SK-N-SH (cell line): Measurements from ENCODE around the gene EML1. TPM values are rescaled to one million over a fixed set of nuclear protein-coding genes. Genes with fewer than 3 reads are reported as not detected.

Experiments used
- CTCF ChIA-PET: fragments of 300-600, 350-600 bp; formaldehyde crosslinking; extraction: SDS; loops from one replicate; lab custom pipeline; 2021; lab: Yijun Ruan, JAX
- POLR2A ChIA-PET: fragments of 350-600 bp; sonication (Branson Sonifier 250); formaldehyde crosslinking; extraction: SDS; loops from one replicate; lab custom pipeline; 2020; ENCODE audit warnings: antibody characterized with exemption, inconsistent platforms; lab: Yijun Ruan, JAX
- DNase-seq: peaks from one replicate; pipeline ENCODE4 v3.0.0; 2012
- H2AFZ ChIP-seq: fragments of 200-600 bp; sonication (generic); 2 replicates; pipeline ENCODE4 v1.8.1; 2016; ENCODE audit warnings: antibody characterized with exemption, mild to moderate bottlenecking, low read depth
- H3F3A ChIP-seq: fragments of 200-600 bp; sonication (generic); replicated peaks from 2 replicates; pipeline ENCODE3; 2016; ENCODE audit warnings: antibody characterized with exemption, mild to moderate bottlenecking; ENCODE audit not compliant: insufficient read depth
- H3K27ac ChIP-seq, 2 experiments: fragments of 200-500 bp in 1 of 2; fragments of 200-600 bp in 1 of 2; sonication (Bioruptor generic) in 1 of 2; sonication (generic), shearing (Covaris generic) in 1 of 2; 2 replicates each; pipeline versions ENCODE4 v1.5.1 to v1.6.1; 2014 to 2016; ENCODE audit warnings: low read depth in 2 of 2, inconsistent platforms in 1 of 2, low read length in 1 of 2, mild to moderate bottlenecking in 1 of 2, mixed read lengths in 1 of 2
- H3K27me3 ChIP-seq: fragments of 200-600 bp; sonication (generic), shearing (Covaris generic); 2 replicates; pipeline ENCODE4 v1.6.1; 2016; ENCODE audit warnings: mixed run types; ENCODE audit not compliant: insufficient read depth
- H3K36me3 ChIP-seq, 2 experiments: fragments of 200-500 bp in 1 of 2; fragments of 200-600 bp in 1 of 2; sonication (Bioruptor generic) in 1 of 2; sonication (generic) in 1 of 2; replicated peaks in 1 of 2; 2 replicates each; pipeline versions ENCODE3 to v1.5.1; 2014 to 2016; ENCODE audit warnings: low read length in 1 of 2, mild to moderate bottlenecking in 1 of 2; ENCODE audit not compliant: insufficient read depth in 2 of 2, control insufficient read depth in 1 of 2
- H3K4me1 ChIP-seq, 2 experiments: fragments of 200-500 bp in 1 of 2; fragments of 200-600 bp in 1 of 2; sonication (Bioruptor generic) in 1 of 2; sonication (generic), shearing (Covaris generic) in 1 of 2; 2 replicates each; pipeline versions ENCODE4 v1.5.1 to v1.6.1; 2014 to 2016; ENCODE audit warnings: low read depth in 1 of 2, low read length in 1 of 2, mixed run types in 1 of 2; ENCODE audit not compliant: insufficient read depth in 2 of 2, control insufficient read depth in 1 of 2
- H3K4me2 ChIP-seq: fragments of 200-600 bp; sonication (generic), shearing (Covaris generic); 2 replicates; pipeline ENCODE4 v1.6.1; 2017; ENCODE audit warnings: mixed run types
- H3K4me3 ChIP-seq, 2 experiments: fragments of 200-500 bp in 1 of 2; fragments of 200-600 bp in 1 of 2; sonication (Bioruptor generic) in 1 of 2; sonication (generic), shearing (Covaris generic) in 1 of 2; 2 replicates each; pipeline versions ENCODE4 v1.5.1 to v1.8.1; 2014 to 2016; ENCODE audit warnings: low read depth in 2 of 2, inconsistent platforms in 1 of 2, low read length in 1 of 2, mild to moderate bottlenecking in 1 of 2, mixed read lengths in 1 of 2, moderate library complexity in 1 of 2
- H3K79me2 ChIP-seq: fragments of 200-600 bp; sonication (generic); 2 replicates; pipeline ENCODE4 v1.8.1; 2017; ENCODE audit warnings: mild to moderate bottlenecking; ENCODE audit not compliant: insufficient read depth
- H3K9ac ChIP-seq: fragments of 200-600 bp; sonication (generic); 2 replicates; pipeline ENCODE4 v1.6.1; 2017; ENCODE audit warnings: mixed run types
- H3K9me2 ChIP-seq: fragments of 200-600 bp; sonication (generic); 2 replicates; pipeline ENCODE4 v1.6.1; 2017; ENCODE audit warnings: mixed run types
- H3K9me3 ChIP-seq: fragments of 200-600 bp; sonication (generic); 2 replicates; pipeline ENCODE4 v1.6.1; 2017; ENCODE audit warnings: mixed run types, mild to moderate bottlenecking, moderate library complexity
- H4K20me1 ChIP-seq: fragments of 200-600 bp; sonication (generic); 2 replicates; pipeline ENCODE4 v1.6.1; 2017; ENCODE audit warnings: mild to moderate bottlenecking, mixed run types; ENCODE audit not compliant: insufficient read depth
- CHD2 ChIP-seq: fragments of 150-350 bp; IDR thresholded peaks from 2 replicates; pipeline ENCODE4 v1.6.1; 2018; ENCODE audit warnings: low read length; ENCODE audit not compliant: partially characterized antibody
- ELF1 ChIP-seq: IDR thresholded peaks from 2 replicates; pipeline ENCODE4 v1.4.0; 2012
- EP300 ChIP-seq, 2 experiments: IDR thresholded peaks; 2 replicates each; pipeline versions ENCODE4 v1.4.0 to v1.6.1; 2012; ENCODE audit warnings: borderline replicate concordance in 1 of 2, low read depth in 1 of 2, low read length in 1 of 2
- FOXJ3 ChIP-seq: sonication (generic); formaldehyde crosslinking; IDR thresholded peaks from 2 replicates; pipeline ENCODE4 v1.5.1; 2020; ENCODE audit warnings: mild to moderate bottlenecking, missing genetic modification reagents
- FOXM1 ChIP-seq: IDR thresholded peaks from 2 replicates; pipeline ENCODE4 v1.4.0; 2012; ENCODE audit warnings: low read depth, mild to moderate bottlenecking
- NRF1 ChIP-seq: IDR thresholded peaks from 2 replicates; pipeline ENCODE4 v1.6.1; 2012; ENCODE audit warnings: low read depth, mild to moderate bottlenecking, low read length
- POLR2AphosphoS5 ChIP-seq: IDR thresholded peaks from 2 replicates; pipeline ENCODE4 v1.6.1; 2012; ENCODE audit warnings: low read depth, low read length
- RAD21 ChIP-seq: IDR thresholded peaks from 2 replicates; pipeline ENCODE4 v1.6.1; 2012; ENCODE audit warnings: mild to moderate bottlenecking, low read length
- RFX5 ChIP-seq: IDR thresholded peaks from 2 replicates; pipeline ENCODE4 v1.6.1; 2012; ENCODE audit warnings: mild to moderate bottlenecking, improper control_type of control experiment, low read length
- RXRA ChIP-seq: IDR thresholded peaks from 2 replicates; pipeline ENCODE4 v1.4.0; 2012; ENCODE audit warnings: low read depth, mild to moderate bottlenecking, borderline replicate concordance
- SIN3A ChIP-seq: IDR thresholded peaks from 2 replicates; pipeline ENCODE4 v1.6.1; 2012; ENCODE audit warnings: low read depth, mild to moderate bottlenecking, low read length, moderate library complexity, borderline replicate concordance
- TAF1 ChIP-seq: IDR thresholded peaks from 2 replicates; pipeline ENCODE4 v1.6.1; 2012; ENCODE audit warnings: low read depth, mild to moderate bottlenecking, low read length, moderate library complexity, borderline replicate concordance
- TEAD4 ChIP-seq: IDR thresholded peaks from 2 replicates; pipeline ENCODE4 v1.4.0; 2012; ENCODE audit warnings: mild to moderate bottlenecking, borderline replicate concordance; ENCODE audit not compliant: insufficient read depth
- WGBS: methylation state at CpG from one replicate; pipeline ENCODE4 v1.1.6; 2017; ENCODE audit warnings: low lambda C conversion rate; 5-methylcytosine and 5-hydroxymethylcytosine counted together
- polyA plus RNA-seq, 3 experiments: library from polyadenylated mRNA; depleted of rRNA; stranded (reverse); fragments of >200 nt; gene quantifications; 2 replicates each; pipeline ENCODE4 v1.2.3, GENCODE V29; 2012
- TF ChIP-seq, protein P1 (sequence below): fragments of 150-350 bp; IDR thresholded peaks from 2 replicates; pipeline ENCODE4 v1.6.1; 2016; ENCODE audit warnings: mild to moderate bottlenecking, low read depth, low read length
- TF ChIP-seq, protein P2 (sequence below): IDR thresholded peaks from 2 replicates; pipeline ENCODE4; 2012
- TF ChIP-seq, protein P3 (sequence below): IDR thresholded peaks from 2 replicates; pipeline ENCODE4 v1.4.0; 2012; ENCODE audit warnings: low read depth, borderline replicate concordance
- TF ChIP-seq, protein P4 (sequence below): fragments of 150-350 bp; IDR thresholded peaks from 2 replicates; pipeline ENCODE4 v1.6.1; 2017; ENCODE audit warnings: antibody characterized with exemption, low read length, low read depth, borderline replicate concordance
- TF ChIP-seq, protein P5 (sequence below): fragments of 200-600 bp; sonication (generic); IDR thresholded peaks from 2 replicates; pipeline ENCODE4 v1.6.1; 2017; ENCODE audit warnings: antibody characterized with exemption, mild to moderate bottlenecking, moderate library complexity
- TF ChIP-seq, protein P6 (sequence below): IDR thresholded peaks from 2 replicates; pipeline ENCODE4 v1.6.1; 2012; ENCODE audit warnings: mild to moderate bottlenecking, low read depth, low read length, moderate library complexity

The EML1 gene
- polyA plus RNA-seq, 1 of the 3 experiments (the other 2 are of a cell fraction): 6.3 TPM

DNA sequence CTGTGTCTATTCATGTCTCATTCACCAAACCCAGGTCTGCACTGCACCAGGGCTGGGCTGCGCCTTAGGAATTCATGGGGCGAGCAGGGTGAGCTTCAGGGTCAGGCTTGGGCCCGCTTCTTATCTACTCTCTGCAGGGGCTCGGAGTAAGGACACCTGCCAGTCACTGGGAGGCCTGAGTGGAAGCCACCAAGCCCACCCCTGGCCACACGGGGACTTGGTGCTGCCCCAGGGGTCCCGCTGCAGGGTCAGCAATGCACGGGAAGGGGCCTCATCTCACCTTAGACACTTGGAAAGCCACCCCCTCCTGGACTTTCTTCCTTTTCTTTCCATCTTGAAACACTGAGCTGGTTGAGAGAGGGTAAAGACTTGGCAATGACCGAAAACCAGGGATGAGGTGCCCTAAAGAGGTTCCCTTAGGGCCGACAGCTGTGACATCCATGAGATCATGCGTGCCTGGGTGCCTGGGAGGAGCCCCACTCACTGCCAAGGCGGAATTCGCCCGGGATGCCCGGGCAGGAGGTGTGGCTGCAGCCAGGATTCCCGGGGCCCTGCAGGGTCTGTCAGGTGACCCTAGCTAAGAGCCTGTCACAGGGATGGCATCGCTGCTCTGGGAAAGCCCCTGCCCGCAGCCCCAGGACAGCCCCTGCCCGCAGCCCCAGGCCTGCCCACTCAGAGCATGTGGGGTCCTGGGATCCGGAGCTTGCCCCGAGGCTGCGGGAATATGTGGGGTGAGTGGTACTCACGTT, 45.5 kb upstream of the EML1 start:
- Histone ChIP-seq H3K9me2 (no peaks in the 10 kb centered on the region), H3K79me2 (no peaks in the 10 kb centered on the region), H3K36me3 (no peaks in the 10 kb centered on the region), H3K27me3 (no peaks in the 10 kb centered on the region), H3K27ac (no peak overlapping the region), H3K9ac (no peak overlapping the region), H2AFZ (no peak overlapping the region)
- TF ChIP-seq SIN3A (no peak), FOXJ3 (CRISPR knock-in tag) (no peak), RXRA (no peak), ELF1 (no peak), CHD2 (no peak), RAD21 (no peak), RFX5 (no peak), POLR2AphosphoS5 (no peak), TAF1 (no peak), TEAD4 (no peak), NRF1 (no peak), FOXM1 (no peak), EP300 (IDR thresholded peaks at IDR 0.05; ENCODE audit: borderline replicate concordance in 1 of 2, low read depth in 1 of 2, low read length in 1 of 2) (no peak)
- TF ChIP-seq, protein P1, sequence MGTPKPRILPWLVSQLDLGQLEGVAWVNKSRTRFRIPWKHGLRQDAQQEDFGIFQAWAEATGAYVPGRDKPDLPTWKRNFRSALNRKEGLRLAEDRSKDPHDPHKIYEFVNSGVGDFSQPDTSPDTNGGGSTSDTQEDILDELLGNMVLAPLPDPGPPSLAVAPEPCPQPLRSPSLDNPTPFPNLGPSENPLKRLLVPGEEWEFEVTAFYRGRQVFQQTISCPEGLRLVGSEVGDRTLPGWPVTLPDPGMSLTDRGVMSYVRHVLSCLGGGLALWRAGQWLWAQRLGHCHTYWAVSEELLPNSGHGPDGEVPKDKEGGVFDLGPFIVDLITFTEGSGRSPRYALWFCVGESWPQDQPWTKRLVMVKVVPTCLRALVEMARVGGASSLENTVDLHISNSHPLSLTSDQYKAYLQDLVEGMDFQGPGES: no peak
- TF ChIP-seq, protein P2, sequence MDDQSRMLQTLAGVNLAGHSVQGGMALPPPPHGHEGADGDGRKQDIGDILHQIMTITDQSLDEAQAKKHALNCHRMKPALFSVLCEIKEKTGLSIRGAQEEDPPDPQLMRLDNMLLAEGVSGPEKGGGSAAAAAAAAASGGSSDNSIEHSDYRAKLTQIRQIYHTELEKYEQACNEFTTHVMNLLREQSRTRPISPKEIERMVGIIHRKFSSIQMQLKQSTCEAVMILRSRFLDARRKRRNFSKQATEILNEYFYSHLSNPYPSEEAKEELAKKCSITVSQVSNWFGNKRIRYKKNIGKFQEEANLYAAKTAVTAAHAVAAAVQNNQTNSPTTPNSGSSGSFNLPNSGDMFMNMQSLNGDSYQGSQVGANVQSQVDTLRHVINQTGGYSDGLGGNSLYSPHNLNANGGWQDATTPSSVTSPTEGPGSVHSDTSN: no peak
- TF ChIP-seq, protein P3, sequence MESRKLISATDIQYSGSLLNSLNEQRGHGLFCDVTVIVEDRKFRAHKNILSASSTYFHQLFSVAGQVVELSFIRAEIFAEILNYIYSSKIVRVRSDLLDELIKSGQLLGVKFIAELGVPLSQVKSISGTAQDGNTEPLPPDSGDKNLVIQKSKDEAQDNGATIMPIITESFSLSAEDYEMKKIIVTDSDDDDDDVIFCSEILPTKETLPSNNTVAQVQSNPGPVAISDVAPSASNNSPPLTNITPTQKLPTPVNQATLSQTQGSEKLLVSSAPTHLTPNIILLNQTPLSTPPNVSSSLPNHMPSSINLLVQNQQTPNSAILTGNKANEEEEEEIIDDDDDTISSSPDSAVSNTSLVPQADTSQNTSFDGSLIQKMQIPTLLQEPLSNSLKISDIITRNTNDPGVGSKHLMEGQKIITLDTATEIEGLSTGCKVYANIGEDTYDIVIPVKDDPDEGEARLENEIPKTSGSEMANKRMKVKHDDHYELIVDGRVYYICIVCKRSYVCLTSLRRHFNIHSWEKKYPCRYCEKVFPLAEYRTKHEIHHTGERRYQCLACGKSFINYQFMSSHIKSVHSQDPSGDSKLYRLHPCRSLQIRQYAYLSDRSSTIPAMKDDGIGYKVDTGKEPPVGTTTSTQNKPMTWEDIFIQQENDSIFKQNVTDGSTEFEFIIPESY: no peak
- TF ChIP-seq, protein P4, sequence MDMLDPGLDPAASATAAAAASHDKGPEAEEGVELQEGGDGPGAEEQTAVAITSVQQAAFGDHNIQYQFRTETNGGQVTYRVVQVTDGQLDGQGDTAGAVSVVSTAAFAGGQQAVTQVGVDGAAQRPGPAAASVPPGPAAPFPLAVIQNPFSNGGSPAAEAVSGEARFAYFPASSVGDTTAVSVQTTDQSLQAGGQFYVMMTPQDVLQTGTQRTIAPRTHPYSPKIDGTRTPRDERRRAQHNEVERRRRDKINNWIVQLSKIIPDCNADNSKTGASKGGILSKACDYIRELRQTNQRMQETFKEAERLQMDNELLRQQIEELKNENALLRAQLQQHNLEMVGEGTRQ: no peak
- TF ChIP-seq, protein P5, sequence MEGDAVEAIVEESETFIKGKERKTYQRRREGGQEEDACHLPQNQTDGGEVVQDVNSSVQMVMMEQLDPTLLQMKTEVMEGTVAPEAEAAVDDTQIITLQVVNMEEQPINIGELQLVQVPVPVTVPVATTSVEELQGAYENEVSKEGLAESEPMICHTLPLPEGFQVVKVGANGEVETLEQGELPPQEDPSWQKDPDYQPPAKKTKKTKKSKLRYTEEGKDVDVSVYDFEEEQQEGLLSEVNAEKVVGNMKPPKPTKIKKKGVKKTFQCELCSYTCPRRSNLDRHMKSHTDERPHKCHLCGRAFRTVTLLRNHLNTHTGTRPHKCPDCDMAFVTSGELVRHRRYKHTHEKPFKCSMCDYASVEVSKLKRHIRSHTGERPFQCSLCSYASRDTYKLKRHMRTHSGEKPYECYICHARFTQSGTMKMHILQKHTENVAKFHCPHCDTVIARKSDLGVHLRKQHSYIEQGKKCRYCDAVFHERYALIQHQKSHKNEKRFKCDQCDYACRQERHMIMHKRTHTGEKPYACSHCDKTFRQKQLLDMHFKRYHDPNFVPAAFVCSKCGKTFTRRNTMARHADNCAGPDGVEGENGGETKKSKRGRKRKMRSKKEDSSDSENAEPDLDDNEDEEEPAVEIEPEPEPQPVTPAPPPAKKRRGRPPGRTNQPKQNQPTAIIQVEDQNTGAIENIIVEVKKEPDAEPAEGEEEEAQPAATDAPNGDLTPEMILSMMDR: no peak
- TF ChIP-seq, protein P6, sequence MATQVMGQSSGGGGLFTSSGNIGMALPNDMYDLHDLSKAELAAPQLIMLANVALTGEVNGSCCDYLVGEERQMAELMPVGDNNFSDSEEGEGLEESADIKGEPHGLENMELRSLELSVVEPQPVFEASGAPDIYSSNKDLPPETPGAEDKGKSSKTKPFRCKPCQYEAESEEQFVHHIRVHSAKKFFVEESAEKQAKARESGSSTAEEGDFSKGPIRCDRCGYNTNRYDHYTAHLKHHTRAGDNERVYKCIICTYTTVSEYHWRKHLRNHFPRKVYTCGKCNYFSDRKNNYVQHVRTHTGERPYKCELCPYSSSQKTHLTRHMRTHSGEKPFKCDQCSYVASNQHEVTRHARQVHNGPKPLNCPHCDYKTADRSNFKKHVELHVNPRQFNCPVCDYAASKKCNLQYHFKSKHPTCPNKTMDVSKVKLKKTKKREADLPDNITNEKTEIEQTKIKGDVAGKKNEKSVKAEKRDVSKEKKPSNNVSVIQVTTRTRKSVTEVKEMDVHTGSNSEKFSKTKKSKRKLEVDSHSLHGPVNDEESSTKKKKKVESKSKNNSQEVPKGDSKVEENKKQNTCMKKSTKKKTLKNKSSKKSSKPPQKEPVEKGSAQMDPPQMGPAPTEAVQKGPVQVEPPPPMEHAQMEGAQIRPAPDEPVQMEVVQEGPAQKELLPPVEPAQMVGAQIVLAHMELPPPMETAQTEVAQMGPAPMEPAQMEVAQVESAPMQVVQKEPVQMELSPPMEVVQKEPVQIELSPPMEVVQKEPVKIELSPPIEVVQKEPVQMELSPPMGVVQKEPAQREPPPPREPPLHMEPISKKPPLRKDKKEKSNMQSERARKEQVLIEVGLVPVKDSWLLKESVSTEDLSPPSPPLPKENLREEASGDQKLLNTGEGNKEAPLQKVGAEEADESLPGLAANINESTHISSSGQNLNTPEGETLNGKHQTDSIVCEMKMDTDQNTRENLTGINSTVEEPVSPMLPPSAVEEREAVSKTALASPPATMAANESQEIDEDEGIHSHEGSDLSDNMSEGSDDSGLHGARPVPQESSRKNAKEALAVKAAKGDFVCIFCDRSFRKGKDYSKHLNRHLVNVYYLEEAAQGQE: no peak
- TF ChIP-seq, all 33 proteins: peak for 0
- WGBS: 79% methylated on average over 7 of the region's 22 CpGs
- H3F3A ChIP-seq: no peaks in the 10 kb centered on the region
- H3K9me3 ChIP-seq: no peaks in the 10 kb centered on the region
- peaks cover 5 to 16% of the 10 kb centered on the region in 2 experiments; a peak in 2 of 4 replicates for H3K4me1 ChIP-seq
- DNase-seq: no peak
- no peak overlapping the region for H3K4me3 ChIP-seq
- H4K20me1 ChIP-seq: no peaks in the 10 kb centered on the region
- ChIA-PET CTCF (interaction anchor here (0.6 to 1.6 kb wide), 3 partner anchors 17 to 44 kb away, joined by 3 to 5 read pairs (median 3); no protein-coding TSS in a partner anchor), POLR2A (no interaction called here)
- no peak overlapping the region for H3K4me2 ChIP-seq
